Osteoblast (primary cell): Measurements from ENCODE around the gene NEUROD2. TPM values are rescaled to one million over a fixed set of nuclear protein-coding genes. Genes with fewer than 3 reads are reported as not detected.

Experiments used
- DNase-seq: peaks from one replicate; pipeline ENCODE4 v3.0.0; 2011; ENCODE audit warnings: low spot score, mixed read lengths; ENCODE audit not compliant: insufficient read length; ENCODE audit errors: missing footprints
- H2AFZ ChIP-seq: 2 replicates; pipeline ENCODE4 v1.6.0; 2011; ENCODE audit warnings: mild to moderate bottlenecking, low read length
- H3K27ac ChIP-seq: 2 replicates; pipeline ENCODE4 v1.5.1; 2011; ENCODE audit warnings: mild to moderate bottlenecking, low read depth, low read length, moderate library complexity
- H3K27me3 ChIP-seq: 2 replicates; pipeline ENCODE4 v1.6.0; 2012; ENCODE audit warnings: mild to moderate bottlenecking, control low read depth, inconsistent platforms, low read length, moderate library complexity; ENCODE audit not compliant: insufficient read depth
- H3K36me3 ChIP-seq: 2 replicates; pipeline ENCODE4 v1.5.1; 2011; ENCODE audit warnings: mild to moderate bottlenecking, low read length, control low read depth, moderate library complexity; ENCODE audit not compliant: insufficient read depth
- H3K4me1 ChIP-seq: 2 replicates; pipeline ENCODE4 v1.5.1; 2011; ENCODE audit warnings: mild to moderate bottlenecking, low read length, control low read depth, moderate library complexity; ENCODE audit not compliant: insufficient read depth
- H3K4me2 ChIP-seq: 2 replicates; pipeline ENCODE4 v1.6.0; 2011; ENCODE audit warnings: mild to moderate bottlenecking, low read length; ENCODE audit not compliant: insufficient read depth
- H3K4me3 ChIP-seq: fragments of 200-600 bp; sonication (generic); 3 replicates; pipeline ENCODE4 v1.5.1; 2012; ENCODE audit warnings: mild to moderate bottlenecking, low read length, inconsistent platforms; ENCODE audit not compliant: insufficient read depth
- H3K79me2 ChIP-seq: 2 replicates; pipeline ENCODE4 v1.6.0; 2012; ENCODE audit warnings: mild to moderate bottlenecking, low read length, control low read depth, inconsistent platforms; ENCODE audit not compliant: insufficient read depth
- H3K9me3 ChIP-seq: 2 replicates; pipeline ENCODE4 v1.5.1; 2011; ENCODE audit warnings: low read depth, low read length, control low read depth
- H4K20me1 ChIP-seq: 2 replicates; pipeline ENCODE4 v1.6.0; 2012; ENCODE audit warnings: mild to moderate bottlenecking, low read length, control low read depth; ENCODE audit not compliant: insufficient read depth
- total RNA-seq: library from RNA; depleted of rRNA; stranded (reverse); fragments of >200 nt; gene quantifications from 2 replicates; pipeline ENCODE4 v1.2.3, GENCODE V29; 2012
- TF ChIP-seq, protein P1 (sequence below): IDR thresholded peaks from 2 replicates; pipeline ENCODE4 v1.5.1; 2011; ENCODE audit warnings: mild to moderate bottlenecking, low read depth, low read length, moderate library complexity; ENCODE audit errors: extremely low read depth

NEUROD2 gene
- total RNA-seq, 1 donor, result not detected

DNA sequence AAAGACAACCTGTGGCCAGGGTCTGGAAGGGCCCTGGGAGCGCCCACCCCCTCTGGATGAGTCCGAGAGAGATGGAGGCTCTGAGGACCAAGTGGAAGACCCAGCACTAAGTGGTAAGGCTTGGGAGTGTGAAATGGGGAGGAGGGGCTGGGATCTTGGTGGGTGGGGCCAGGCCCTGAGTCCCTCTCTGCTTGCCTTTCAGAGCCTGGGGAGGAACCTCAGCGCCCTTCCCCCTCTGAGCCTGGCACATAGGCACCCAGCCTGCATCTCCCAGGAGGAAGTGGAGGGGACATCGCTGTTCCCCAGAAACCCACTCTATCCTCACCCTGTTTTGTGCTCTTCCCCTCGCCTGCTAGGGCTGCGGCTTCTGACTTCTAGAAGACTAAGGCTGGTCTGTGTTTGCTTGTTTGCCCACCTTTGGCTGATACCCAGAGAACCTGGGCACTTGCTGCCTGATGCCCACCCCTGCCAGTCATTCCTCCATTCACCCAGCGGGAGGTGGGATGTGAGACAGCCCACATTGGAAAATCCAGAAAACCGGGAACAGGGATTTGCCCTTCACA lies 28.0 kb upstream of the NEUROD2 start:
- TF ChIP-seq, protein P1, sequence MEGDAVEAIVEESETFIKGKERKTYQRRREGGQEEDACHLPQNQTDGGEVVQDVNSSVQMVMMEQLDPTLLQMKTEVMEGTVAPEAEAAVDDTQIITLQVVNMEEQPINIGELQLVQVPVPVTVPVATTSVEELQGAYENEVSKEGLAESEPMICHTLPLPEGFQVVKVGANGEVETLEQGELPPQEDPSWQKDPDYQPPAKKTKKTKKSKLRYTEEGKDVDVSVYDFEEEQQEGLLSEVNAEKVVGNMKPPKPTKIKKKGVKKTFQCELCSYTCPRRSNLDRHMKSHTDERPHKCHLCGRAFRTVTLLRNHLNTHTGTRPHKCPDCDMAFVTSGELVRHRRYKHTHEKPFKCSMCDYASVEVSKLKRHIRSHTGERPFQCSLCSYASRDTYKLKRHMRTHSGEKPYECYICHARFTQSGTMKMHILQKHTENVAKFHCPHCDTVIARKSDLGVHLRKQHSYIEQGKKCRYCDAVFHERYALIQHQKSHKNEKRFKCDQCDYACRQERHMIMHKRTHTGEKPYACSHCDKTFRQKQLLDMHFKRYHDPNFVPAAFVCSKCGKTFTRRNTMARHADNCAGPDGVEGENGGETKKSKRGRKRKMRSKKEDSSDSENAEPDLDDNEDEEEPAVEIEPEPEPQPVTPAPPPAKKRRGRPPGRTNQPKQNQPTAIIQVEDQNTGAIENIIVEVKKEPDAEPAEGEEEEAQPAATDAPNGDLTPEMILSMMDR, result no peak
- Histone ChIP-seq H3K9me3 (no peaks in the 10 kb centered on the region), H4K20me1 (peaks cover 18% of the 10 kb centered on the region), H2AFZ (no peak overlapping the region), H3K36me3 (no peaks in the 10 kb centered on the region), H3K4me1 (peaks cover 19% of the 10 kb centered on the region), H3K79me2 (peaks cover 38% of the 10 kb centered on the region), H3K27me3 (peaks cover 22% of the 10 kb centered on the region), H3K4me3 (no peak overlapping the region), H3K27ac (no peak overlapping the region), H3K4me2 (no peak overlapping the region)
- DNase-seq, result no peak

DNA sequence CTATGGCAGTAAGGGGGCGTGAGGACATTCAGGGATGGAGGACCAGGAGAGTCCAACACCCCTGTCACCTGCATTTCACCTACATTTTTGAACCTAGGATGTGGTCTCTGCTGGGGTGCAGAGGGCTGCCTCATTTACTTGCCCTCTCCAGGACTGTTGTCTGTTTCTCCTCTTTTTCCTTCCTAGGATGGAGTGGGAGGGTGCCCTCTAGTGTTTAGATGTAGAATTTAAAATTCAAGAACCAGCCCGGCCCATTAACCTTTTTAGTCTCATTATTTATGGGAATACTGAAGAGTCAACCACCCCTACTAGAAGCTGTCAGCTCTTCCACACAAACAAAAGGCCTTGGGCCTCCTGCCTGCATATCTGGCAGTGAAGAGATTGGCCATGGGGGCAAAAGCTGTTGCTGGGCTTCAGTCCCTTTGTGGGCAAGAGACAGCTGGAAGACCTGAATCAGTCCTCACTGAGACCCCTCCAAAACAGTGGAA lies 26.7 kb upstream of the NEUROD2 start:
- Histone ChIP-seq H4K20me1 (peaks cover 8% of the 10 kb centered on the region), H3K9me3 (no peaks in the 10 kb centered on the region), H3K27me3 (peaks cover 34% of the 10 kb centered on the region), H3K79me2 (peaks cover 25% of the 10 kb centered on the region), H3K4me2 (no peak overlapping the region), H3K36me3 (no peaks in the 10 kb centered on the region), H3K4me1 (peaks cover 13% of the 10 kb centered on the region), H2AFZ (no peak overlapping the region), H3K4me3 (no peak overlapping the region), H3K27ac (no peak overlapping the region)
- DNase-seq, result peak; percentile 94
- TF ChIP-seq, protein P1, result peak; percentile 80

DNA sequence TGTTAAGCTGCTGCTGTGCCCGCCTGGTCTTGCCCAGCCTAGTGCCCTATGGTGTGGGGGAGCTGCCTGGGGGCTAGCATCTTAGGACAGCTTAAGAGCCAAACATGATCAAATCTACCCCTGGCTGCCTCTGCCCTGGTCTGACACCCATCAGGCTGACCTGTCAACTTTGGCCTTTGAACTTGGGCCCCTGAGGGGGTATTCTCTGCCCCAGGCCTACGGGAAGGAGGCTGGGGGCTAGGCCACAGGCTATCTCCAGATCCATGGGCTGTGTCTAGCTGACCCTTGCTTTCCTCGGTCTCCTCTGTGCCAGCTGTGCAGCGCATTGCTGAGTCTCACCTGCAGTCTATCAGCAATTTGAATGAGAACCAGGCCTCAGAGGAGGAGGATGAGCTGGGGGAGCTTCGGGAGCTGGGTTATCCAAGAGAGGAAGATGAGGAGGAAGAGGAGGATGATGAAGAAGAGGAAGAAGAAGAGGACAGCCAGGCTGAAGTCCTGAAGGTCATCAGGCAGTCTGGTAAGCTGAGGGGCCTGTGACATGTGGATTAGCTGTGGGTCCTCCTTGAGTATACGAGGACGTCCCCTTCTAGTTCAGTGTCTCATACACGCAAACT lies 26.0 kb upstream of the NEUROD2 start:
- Histone ChIP-seq H3K27me3 (peaks cover 42% of the 10 kb centered on the region), H3K9me3 (no peaks in the 10 kb centered on the region), H3K4me2 (no peak overlapping the region), H3K4me3 (no peak overlapping the region), H4K20me1 (peaks cover 4% of the 10 kb centered on the region), H3K27ac (no peak overlapping the region), H3K36me3 (no peaks in the 10 kb centered on the region), H3K4me1 (peaks cover 13% of the 10 kb centered on the region), H2AFZ (no peak overlapping the region), H3K79me2 (peaks cover 18% of the 10 kb centered on the region)
- no peak for DNase-seq
- TF ChIP-seq, protein P1, result no peak

DNA sequence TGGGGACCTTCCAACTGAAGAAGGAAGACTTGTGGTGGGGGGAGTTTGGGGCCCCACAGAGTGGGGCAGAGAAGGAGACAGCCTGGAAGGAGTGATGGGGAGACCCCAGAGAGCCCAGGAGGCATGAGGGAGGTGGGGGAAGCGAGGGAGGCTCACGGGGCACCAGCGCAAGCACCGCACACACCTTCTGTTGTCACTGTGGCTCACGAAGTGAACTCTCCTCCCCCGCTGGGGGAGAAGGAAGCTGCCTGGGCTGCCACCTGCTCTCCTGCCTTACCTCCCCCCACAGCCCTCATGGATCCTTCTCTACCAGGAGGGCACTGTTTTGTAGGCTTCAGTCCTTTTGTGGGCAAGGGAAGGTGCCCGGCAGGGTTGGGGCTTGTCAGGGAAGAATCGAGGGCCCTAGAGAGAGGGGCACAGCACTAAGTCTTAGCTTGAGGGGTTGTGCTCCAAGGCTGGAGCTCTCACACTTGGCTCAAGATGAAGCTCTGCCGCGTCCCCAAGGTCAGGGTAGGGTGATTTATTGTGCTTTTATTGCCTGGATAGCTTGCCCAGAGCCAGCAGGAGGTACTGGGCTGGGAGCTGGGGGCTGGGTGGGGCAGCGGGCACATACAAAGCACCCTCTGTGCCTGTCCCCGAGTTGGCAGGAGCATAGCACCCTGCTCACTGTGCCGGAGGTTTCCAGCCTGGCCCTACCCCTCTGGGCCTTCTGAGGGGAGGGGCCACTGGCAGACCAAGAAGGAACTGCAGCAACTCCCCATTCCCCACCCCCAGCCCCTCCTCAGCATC lies 24.6 kb upstream of the NEUROD2 start:
- TF ChIP-seq, protein P1, result no peak
- H3K27me3 ChIP-seq, result peaks cover 54% of the 10 kb centered on the region
- H3K4me3 ChIP-seq, result no peak overlapping the region
- H3K27ac ChIP-seq, result no peak overlapping the region
- no peak for DNase-seq
- H3K79me2 ChIP-seq, result peaks cover 4% of the 10 kb centered on the region
- H3K4me1 ChIP-seq, result peaks cover 4% of the 10 kb centered on the region
- H3K4me2 ChIP-seq, result no peak overlapping the region
- H3K9me3 ChIP-seq, result no peaks in the 10 kb centered on the region
- no peak overlapping the region for H2AFZ ChIP-seq
- no peaks in the 10 kb centered on the region for H3K36me3 ChIP-seq
- H4K20me1 ChIP-seq, result no peaks in the 10 kb centered on the region
